ENCODE results near the gene HADHB. TPM values are rescaled to one million over a fixed set of nuclear protein-coding genes. Genes with fewer than 3 reads are reported as not detected.
"Not testable (repeated sequence)": the region's sequence is repeated elsewhere in the genome, so short reads cannot be mapped to it uniquely, and the experiment has no call there.

The HADHB gene
- total and polyA plus RNA-seq, 2 donors, result 105 to 112 TPM

DNA sequence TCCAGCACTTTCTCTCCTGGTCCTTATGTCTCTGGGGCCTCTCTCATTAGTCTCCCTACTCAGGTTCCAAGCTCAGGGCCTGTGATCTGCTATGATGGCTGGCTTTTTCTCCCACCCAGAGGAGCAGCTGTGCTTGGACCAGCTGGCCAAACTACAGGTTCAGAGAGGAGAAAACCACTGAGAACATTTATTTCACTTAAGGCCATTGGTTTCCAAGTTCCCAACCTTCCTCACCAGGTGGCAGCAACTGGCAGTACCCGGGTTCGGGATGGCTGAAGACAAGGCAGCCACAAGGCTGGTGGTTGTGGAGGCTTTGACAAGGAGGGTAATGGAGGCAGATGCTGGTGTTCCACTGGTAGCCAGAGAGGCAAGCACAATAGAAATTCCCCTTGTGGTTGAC lies 71.3 kb downstream of the HADHB start:
- no peak overlapping the region for H3K27ac ChIP-seq (ENCODE audit: low read depth)
- 68% methylated on average over 2 of the region's 2 CpGs for WGBS
- H3K4me1 ChIP-seq (ENCODE audit: insufficient read depth), result no peaks in the 10 kb centered on the region
- H3K36me3 ChIP-seq (ENCODE audit: insufficient read depth), result no peaks in the 10 kb centered on the region
- H3K4me3 ChIP-seq (ENCODE audit: low read depth, low read length), result no peak overlapping the region
- no peak for DNase-seq (ENCODE audit: extremely low spot score)

DNA sequence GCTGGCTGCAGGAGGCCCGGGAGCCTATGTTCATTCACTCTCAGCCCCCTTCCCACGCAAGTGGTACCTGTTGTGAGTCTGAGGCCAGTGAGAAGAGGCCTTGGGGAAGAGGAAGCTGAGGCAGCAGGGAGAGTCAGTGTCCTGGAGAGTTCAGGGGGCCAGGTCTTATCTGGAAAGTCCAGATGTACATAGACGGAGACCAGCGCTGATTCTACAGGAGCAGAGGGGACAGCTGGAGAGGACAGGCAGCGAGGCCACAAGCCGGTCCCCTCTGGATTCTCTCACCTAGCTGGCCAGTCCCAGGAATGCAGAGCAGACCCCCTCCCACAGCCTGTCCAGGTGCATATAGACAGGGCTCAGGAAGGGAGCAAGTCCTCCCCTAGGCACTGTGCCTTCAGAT lies 72.1 kb downstream of the HADHB start:
- Histone ChIP-seq H3K36me3 (ENCODE audit: insufficient read depth) (no peaks in the 10 kb centered on the region), H3K27ac (ENCODE audit: low read depth) (no peak overlapping the region), H3K4me1 (ENCODE audit: insufficient read depth) (no peaks in the 10 kb centered on the region), H3K4me3 (ENCODE audit: low read depth, low read length) (no peak overlapping the region)
- WGBS, result 82% methylated on average over 6 of the region's 6 CpGs
- DNase-seq (ENCODE audit: extremely low spot score), result no peak

DNA sequence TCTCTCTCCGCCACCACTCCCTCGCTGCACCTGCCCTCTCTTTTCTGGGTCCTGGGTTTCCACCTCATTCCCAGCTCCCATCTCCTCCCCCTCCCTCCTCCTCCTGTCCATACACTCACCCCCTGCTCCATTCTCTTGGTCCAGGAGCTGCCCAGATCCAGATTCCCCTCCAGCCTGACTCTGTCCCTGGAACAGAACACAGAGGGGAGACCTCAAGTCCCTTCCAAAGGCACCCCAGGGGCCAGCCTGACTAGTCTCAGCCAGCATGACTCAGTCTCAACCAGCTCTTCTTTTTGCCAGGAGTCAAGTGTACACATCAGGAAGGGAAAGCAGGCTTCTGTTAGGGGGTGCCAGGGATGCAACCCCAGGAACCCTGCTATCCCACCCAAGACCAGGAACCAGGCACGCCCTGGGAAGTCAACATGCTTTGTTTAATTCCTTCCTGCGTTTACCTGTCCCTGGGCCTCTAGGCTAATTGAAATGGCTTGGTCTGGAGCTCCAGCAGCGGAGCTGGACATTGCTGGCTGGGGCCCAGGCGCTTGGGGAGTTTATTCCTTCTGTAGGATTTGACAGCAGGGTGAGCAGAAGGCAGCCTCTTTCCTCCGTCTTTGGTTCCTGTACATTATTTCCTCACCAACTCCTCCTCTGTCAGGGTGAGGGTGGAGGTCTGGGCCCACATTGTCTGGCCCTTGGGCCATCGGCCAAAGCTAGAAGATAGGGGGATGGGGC lies 72.8 kb downstream of the HADHB start:
- Histone ChIP-seq H3K36me3 (ENCODE audit: insufficient read depth) (no peaks in the 10 kb centered on the region), H3K4me1 (ENCODE audit: insufficient read depth) (no peaks in the 10 kb centered on the region), H3K27ac (ENCODE audit: low read depth) (no peak overlapping the region), H3K4me3 (ENCODE audit: low read depth, low read length) (no peak overlapping the region)
- no peak for DNase-seq (ENCODE audit: extremely low spot score)
- 77% methylated on average over 8 of the region's 8 CpGs for WGBS

DNA sequence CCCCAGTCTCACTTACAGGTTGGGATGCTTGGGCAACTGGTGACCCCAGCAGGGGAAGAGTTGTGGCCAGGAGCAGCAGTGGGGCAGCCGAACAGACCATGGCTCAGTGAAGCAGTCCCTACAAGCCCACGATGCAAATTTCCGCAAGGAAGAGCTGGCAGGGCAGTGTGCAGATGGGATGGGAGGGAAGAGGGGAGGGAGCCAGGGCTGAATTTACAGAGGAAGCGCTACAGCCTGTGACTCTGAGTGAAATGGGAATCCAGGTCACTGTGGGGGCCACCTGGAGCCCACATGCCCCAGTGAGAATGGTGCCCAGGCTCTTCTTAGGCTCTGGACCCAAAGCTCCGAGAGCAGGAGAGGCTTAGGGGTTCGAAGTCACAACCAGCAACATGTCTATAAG lies 74.2 kb downstream of the HADHB start:
- no peaks in the 10 kb centered on the region for H3K36me3 ChIP-seq (ENCODE audit: insufficient read depth)
- H3K27ac ChIP-seq (ENCODE audit: low read depth), result no peak overlapping the region

DNA sequence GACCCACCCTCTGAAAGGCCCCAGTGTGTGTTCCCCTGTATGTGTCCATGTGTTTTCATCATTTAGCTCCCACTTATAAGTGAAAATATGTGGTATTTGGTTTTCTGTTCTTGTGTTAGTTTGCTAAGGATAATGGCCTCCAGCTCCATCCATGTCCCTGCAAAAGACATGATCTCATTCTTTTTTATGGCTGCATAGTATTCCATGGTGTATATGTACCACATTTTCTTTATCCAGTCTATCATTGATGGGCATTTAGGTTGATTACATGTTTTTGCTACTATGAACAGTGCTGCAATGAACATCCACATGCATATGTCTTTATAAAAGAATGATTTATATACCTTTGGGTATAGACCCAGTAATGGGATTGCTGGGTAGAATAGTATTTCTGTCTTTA lies 79.7 kb downstream of the HADHB start:
- not testable (repeated sequence) for DNase-seq (ENCODE audit: extremely low spot score); H3K4me1 ChIP-seq (ENCODE audit: insufficient read depth); H3K36me3 ChIP-seq (ENCODE audit: insufficient read depth); H3K4me3 ChIP-seq (ENCODE audit: low read depth, low read length); H3K27ac ChIP-seq (ENCODE audit: low read depth)

More for the DNA sequence above, 74.2 kb downstream of the HADHB start:
- no peak overlapping the region for H3K4me3 ChIP-seq (ENCODE audit: low read depth, low read length)
- 60% methylated on average over 6 of the region's 6 CpGs for WGBS
- no peaks in the 10 kb centered on the region for H3K4me1 ChIP-seq (ENCODE audit: insufficient read depth)
- no peak for DNase-seq (ENCODE audit: extremely low spot score)

DNA sequence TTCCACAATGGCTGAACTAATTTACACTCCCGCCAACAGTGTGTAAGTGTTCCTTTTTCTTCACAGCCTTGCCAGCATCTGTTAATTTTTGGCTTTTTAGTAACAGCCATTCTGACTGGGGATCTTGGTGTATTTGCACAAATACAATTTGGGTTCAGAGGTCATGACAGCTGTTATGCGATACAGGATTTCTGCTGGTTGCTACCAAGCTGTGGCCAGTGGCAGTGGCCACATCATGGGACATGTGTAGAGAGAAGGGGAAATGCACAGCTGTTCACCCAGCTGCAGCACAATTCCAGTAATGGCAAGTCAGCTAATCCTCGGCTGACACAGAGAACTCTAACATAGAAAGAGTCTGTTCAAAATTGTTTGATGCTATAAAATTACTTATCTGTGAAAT lies 80.2 kb downstream of the HADHB start:
- H3K36me3 ChIP-seq (ENCODE audit: insufficient read depth), result no peaks in the 10 kb centered on the region
- H3K27ac ChIP-seq (ENCODE audit: low read depth), result no peak overlapping the region
- H3K4me3 ChIP-seq (ENCODE audit: low read depth, low read length), result no peak overlapping the region
- whole genome bisulfite sequencing, result 61% methylated on average over 3 of the region's 3 CpGs
- DNase-seq (ENCODE audit: extremely low spot score), result no peak
- H3K4me1 ChIP-seq (ENCODE audit: insufficient read depth), result no peaks in the 10 kb centered on the region

DNA sequence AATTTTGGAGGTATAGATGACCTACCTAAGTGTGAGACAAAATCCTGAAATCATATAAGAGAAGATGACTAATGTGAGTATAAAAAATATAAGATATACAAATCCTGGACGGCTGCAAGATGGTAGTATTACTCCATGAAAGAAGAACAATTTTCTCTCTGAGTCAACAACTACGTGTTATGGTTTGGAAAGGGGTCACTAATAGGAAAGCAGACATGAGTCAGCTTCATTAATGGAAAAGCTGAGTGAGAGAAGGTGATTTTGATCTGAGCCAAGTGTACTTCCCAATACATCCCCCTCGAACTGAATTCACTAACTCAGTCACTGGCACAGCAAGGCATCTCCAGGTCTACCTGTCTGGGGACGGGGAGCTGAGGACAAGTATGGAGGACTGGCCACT lies 81.1 kb downstream of the HADHB start:
- 56% methylated on average over 4 of the region's 4 CpGs for WGBS
- no peak for DNase-seq (ENCODE audit: extremely low spot score)
- Histone ChIP-seq H3K4me3 (ENCODE audit: low read depth, low read length) (no peak overlapping the region), H3K27ac (ENCODE audit: low read depth) (no peak overlapping the region), H3K4me1 (ENCODE audit: insufficient read depth) (no peaks in the 10 kb centered on the region), H3K36me3 (ENCODE audit: insufficient read depth) (no peaks in the 10 kb centered on the region)

DNA sequence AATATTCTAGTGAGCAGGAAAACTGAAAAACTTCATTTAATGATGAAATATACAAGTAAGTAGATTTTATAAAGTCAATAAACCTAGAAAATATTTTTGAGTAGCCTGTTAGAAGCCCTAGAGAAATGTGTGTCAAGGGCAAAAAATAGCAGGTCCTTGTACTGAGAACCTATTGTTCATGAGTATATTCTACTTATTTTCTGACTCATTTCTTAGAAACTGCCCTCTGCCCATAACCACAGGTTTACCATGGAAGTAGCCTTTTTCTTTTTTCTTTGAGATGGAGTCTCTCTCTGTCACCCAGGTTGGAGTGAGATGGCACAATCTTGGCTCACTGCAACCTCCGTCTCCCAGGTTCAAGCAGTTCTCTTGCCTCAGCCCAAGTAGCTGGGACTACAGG lies 81.8 kb downstream of the HADHB start:
- no peaks in the 10 kb centered on the region for H3K36me3 ChIP-seq (ENCODE audit: insufficient read depth)
- no peak overlapping the region for H3K4me3 ChIP-seq (ENCODE audit: low read depth, low read length)
- DNase-seq (ENCODE audit: extremely low spot score), result no peak
- H3K27ac ChIP-seq (ENCODE audit: low read depth), result no peak overlapping the region
- 92% methylated on average over 1 of the region's 1 CpG for WGBS
- H3K4me1 ChIP-seq (ENCODE audit: insufficient read depth), result no peaks in the 10 kb centered on the region

DNA sequence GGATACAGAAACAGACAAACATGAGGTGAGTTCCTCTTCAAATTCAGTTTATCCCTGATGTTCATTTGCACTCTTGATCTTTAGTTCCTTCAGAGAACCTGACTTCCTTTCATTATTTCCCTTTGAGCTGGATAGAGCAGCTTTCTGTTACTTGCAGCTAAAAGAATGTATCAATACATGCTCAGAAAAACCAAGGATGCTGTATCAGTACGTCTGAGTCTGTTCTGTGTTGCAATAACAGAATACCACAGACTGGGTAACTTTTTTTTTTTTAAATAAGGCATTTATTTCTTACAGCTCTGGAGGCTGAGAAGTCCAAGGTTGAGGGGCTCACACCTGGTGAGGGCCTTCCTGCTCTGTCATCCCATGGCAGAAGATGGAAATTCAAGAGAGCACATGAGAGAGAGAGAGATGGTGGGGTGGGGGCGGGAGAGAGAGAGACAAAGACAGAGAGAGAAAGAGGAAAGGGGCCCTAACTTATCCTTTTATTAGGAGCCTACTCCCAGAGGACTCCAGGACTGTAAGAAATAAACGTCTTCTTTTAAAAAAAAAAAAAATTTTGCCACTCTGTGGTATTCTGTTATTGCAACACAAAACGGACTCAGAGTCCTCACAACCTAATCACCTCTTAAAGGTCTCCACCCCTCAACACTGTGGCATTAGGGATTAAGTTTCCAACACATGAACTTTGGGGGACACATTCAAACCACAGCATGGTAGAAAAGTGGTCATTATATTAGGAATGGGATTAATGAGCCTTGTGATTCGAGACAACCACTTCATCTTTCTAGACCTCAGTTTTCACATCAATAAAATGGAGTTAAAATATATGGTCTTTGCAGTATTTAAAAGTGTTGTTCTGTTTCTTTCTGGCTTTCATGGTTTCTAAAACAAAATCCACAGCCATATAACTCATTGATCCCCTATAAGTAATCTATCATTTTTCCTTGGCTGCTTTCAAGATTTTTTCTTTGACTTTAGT lies 82.8 kb downstream of the HADHB start:
- no peak overlapping the region for H3K27ac ChIP-seq (ENCODE audit: low read depth)
- DNase-seq (ENCODE audit: extremely low spot score), result no peak
- WGBS, result 58% methylated on average over 5 of the region's 5 CpGs

DNA sequence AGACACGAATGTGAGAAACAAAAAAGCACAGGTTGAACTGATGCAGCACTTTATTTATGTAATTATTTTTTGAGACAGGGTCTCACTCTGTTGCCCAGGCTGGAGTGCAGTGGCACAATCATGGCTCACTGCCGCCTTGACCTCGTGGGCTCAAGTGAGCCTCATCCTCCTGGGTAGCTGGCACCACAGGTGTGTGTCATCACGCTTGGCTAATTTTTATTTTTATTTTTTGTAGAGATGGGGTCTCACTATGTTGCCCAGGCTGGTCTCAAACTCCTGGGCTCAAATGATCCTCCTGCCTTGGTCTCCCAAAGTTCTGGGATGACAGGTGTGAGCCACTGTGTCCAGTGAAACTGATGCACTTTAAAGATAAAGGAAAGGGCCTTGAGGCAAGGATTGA lies 84.3 kb downstream of the HADHB start:
- H3K4me1 ChIP-seq (ENCODE audit: insufficient read depth); H3K36me3 ChIP-seq (ENCODE audit: insufficient read depth); DNase-seq (ENCODE audit: extremely low spot score); H3K4me3 ChIP-seq (ENCODE audit: low read depth, low read length); H3K27ac ChIP-seq (ENCODE audit: low read depth): not testable (repeated sequence)
- WGBS, result 94% methylated on average over 4 of the region's 4 CpGs

More for the DNA sequence above, 82.8 kb downstream of the HADHB start:
- Histone ChIP-seq H3K36me3 (ENCODE audit: insufficient read depth) (no peaks in the 10 kb centered on the region), H3K4me1 (ENCODE audit: insufficient read depth) (no peaks in the 10 kb centered on the region), H3K4me3 (ENCODE audit: low read depth, low read length) (no peak overlapping the region)

DNA sequence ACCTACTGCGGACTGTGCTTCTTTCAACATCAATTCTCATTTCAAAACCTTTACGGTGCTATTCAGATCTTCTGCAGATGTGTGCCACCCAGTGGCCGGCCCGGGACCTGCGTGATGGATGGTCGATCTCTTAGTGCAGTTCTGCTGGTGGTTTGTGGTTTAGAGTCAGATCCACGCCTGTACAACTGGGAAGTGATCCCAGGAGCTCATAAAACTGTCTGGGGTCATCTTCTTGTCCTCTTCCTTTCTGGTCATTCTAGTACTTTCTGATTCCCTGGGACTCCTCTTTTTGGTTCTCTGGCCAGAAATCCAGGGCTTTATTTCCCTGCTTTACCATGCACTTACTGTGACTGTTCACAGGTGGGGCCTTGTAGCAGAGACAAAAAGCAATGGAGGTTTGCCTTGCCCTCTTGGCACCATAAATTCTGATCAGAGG lies 85.4 kb downstream of the HADHB start:
- Histone ChIP-seq H3K4me1 (ENCODE audit: insufficient read depth) (no peaks in the 10 kb centered on the region), H3K27ac (ENCODE audit: low read depth) (no peak overlapping the region), H3K4me3 (ENCODE audit: low read depth, low read length) (no peak overlapping the region), H3K36me3 (ENCODE audit: insufficient read depth) (no peaks in the 10 kb centered on the region)
- 2% methylated on average over 7 of the region's 7 CpGs for WGBS
- peak; percentile 71 for DNase-seq (ENCODE audit: extremely low spot score)

DNA sequence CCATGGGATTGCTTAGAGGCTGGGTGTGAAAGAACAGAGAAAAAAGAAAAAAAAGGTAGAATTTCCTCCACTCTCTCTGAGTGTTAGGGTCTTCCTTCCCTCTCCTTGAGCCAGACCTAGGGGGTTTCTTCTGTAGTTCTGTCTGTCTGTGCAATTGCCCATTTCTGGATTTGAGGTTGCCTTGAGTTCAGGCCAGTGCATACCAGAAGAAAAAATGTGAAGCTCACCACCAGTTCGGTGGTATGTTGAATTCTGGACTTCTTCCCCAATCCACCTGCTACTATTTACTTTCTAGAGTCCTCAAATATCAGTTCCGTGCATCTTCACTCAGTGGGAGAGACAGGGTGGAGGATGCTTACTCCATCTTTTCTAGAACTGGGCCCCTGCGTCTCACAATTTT lies 85.9 kb downstream of the HADHB start:
- Histone ChIP-seq H3K27ac (ENCODE audit: low read depth) (no peak overlapping the region), H3K4me1 (ENCODE audit: insufficient read depth) (no peaks in the 10 kb centered on the region), H3K36me3 (ENCODE audit: insufficient read depth) (no peaks in the 10 kb centered on the region), H3K4me3 (ENCODE audit: low read depth, low read length) (no peak overlapping the region)
- WGBS, result 53% methylated on average over 3 of the region's 3 CpGs
- DNase-seq (ENCODE audit: extremely low spot score), result no peak

DNA sequence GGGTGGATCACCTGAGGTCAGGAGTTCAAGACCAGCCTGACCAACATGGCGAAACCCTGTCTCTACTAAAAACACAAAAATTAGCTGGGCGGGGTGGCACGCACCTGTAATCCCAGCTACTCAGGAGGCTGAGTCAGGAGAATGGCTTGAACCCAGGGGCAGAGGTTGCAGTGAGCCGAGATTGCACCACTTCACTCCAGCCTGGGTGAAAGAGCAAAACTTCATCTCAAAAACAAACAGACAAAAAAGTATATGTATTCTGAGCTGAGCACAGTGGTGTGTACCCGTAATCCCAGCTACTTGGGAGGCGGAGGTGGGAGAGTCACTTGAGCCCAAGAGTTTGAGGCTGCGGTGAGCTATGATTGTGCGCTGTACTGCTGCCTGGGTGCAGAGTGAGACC lies 86.6 kb downstream of the HADHB start:
- H3K27ac ChIP-seq (ENCODE audit: low read depth); H3K4me1 ChIP-seq (ENCODE audit: insufficient read depth); DNase-seq (ENCODE audit: extremely low spot score); H3K36me3 ChIP-seq (ENCODE audit: insufficient read depth); H3K4me3 ChIP-seq (ENCODE audit: low read depth, low read length): not testable (repeated sequence)
- WGBS, result 94% methylated on average over 8 of the region's 8 CpGs

DNA sequence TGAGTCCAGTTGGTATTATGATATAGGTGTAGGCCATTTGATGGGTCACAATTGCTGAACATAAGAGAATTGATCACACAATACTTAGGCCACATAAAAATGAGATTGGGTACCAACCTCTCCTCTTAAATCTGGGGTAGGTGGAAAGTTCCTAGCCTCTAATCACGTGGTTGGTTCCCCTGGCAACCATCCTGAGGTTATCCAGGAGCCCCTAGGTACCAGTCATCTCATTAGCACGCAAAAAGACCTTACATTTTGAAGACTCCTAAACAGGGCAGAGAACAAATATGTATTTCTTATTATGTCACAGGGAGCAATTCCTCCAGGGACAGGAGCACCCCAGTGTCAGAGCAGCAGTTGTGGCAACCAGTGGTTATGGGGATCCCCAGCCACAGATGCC lies 88.6 kb downstream of the HADHB start:
- H3K27ac ChIP-seq (ENCODE audit: low read depth), result no peak overlapping the region
- DNase-seq (ENCODE audit: extremely low spot score), result no peak
- 38% methylated on average over 2 of the region's 2 CpGs for WGBS

More for the DNA sequence above, 88.6 kb downstream of the HADHB start:
- Histone ChIP-seq H3K4me3 (ENCODE audit: low read depth, low read length) (no peak overlapping the region), H3K36me3 (ENCODE audit: insufficient read depth) (no peaks in the 10 kb centered on the region), H3K4me1 (ENCODE audit: insufficient read depth) (no peaks in the 10 kb centered on the region)

Measured in urinary bladder (tissue), 4 donors.